Hindlimb muscle (tissue), 1 donor: Measurements from ENCODE around the gene DCDC1. TPM values are rescaled to one million over a fixed set of nuclear protein-coding genes. Genes with fewer than 3 reads are reported as not detected.

ENCODE experiments used
- DNase-seq: peaks from one replicate; pipeline ENCODE4 v3.0.0-alpha.2; 2013
- polyA plus RNA-seq: library from polyadenylated mRNA; unstranded; fragments of 120-200 nt; gene quantifications from one replicate; pipeline ENCODE4 v1.2.1, GENCODE V29; 2013; ENCODE audit not compliant: insufficient read length

Gene DCDC1
- polyA plus RNA-seq, 1 donor = 0.08 TPM

DNA sequence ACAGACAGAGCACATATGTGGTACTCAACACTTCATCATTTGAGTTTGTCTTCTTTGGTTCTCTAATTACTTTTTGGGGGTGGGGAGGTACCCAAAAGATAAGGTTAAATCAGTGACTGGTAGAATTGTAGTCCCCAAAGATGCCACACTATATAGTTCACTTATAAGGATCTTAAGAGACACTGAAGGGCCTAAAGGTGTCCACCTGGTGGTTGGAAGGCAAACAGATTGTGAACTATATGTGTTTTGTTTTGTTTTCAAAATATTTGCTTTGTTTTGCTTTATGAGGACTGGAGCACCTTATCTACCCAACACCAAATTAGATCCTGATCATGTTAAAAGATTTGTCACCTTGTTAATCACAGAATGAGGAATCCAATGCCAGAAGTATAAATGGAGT is 136.1 kb downstream of the DCDC1 start:
- no peak for DNase-seq

DNA sequence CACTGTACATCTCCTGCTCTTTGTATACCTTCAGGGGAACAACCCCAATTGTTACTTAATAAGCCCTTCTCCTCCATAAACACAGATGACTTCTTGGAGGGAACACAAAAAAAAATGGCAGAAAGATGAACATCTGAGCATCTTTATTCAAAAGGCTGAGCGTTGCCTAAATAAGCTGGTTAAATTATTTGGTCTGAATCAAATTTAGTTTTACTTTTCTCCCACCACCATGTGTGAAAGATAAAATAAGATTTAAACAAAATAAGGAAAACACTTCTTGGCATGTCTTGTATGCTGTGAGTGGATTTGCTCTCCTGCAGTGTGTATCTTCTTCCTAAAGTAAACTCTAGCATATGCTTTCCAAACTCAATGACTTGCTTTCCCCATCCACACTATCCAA is 137.9 kb downstream of the DCDC1 start:
- no peak for DNase-seq

DNA sequence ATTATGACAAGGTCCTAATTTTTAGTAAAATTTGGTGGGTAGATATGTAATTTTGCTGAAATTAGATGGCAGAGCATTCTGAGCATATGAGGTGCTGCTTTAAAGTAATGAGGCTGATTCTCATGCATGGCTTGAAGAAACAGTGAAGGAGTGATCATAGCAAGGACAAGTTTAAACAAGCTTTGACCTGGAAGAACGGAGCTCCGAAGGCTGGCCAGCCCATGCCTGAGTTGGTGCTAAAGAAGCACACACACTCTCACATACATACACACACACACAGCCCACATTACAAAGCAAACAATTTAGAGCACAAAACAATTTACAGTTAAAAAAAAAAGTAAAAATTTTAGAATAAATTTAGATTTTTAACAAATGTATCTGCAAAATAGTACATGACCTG is 150.7 kb downstream of the DCDC1 start:
- no peak for DNase-seq

- no peak for DNase-seq
Observed at GRCh38 chr11:31214372-31214771, 155.2 kb downstream of the DCDC1 start.

GRCh38 chr11:31199378-31199777 is 170.2 kb downstream of the DCDC1 start:
- DNase-seq = no peak

- DNase-seq = no peak
Observed at GRCh38 chr11:31173926-31174680, 195.4 kb downstream of the DCDC1 start.

GRCh38 chr11:31160504-31161422 is 208.8 kb downstream of the DCDC1 start:
- DNase-seq = no peak

GRCh38 chr11:31150841-31151240 is 218.7 kb downstream of the DCDC1 start:
- no peak for DNase-seq

GRCh38 chr11:31150011-31150410 is 219.5 kb downstream of the DCDC1 start:
- no peak for DNase-seq

GRCh38 chr11:31141789-31142188 is 227.8 kb downstream of the DCDC1 start:
- no peak for DNase-seq

DNA sequence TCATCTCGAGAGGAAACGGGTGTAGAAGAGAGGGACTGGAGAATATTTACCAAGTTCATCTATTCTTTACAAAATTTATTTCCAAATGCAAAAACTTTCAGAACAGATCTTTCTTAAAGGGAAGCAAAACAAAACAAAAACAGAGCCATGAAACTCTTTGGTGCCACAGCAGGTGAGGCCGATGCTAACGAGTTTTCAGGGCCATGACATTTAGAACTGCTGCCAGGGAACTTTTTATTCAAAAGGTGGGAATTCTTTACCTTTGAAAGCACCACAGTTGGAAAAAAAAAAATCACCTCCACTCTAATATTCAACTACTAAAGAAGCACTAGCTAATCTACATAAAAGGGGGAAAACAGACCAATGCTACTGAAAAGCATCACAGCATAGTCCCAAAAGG is 230.1 kb downstream of the DCDC1 start:
- no peak for DNase-seq

DNA sequence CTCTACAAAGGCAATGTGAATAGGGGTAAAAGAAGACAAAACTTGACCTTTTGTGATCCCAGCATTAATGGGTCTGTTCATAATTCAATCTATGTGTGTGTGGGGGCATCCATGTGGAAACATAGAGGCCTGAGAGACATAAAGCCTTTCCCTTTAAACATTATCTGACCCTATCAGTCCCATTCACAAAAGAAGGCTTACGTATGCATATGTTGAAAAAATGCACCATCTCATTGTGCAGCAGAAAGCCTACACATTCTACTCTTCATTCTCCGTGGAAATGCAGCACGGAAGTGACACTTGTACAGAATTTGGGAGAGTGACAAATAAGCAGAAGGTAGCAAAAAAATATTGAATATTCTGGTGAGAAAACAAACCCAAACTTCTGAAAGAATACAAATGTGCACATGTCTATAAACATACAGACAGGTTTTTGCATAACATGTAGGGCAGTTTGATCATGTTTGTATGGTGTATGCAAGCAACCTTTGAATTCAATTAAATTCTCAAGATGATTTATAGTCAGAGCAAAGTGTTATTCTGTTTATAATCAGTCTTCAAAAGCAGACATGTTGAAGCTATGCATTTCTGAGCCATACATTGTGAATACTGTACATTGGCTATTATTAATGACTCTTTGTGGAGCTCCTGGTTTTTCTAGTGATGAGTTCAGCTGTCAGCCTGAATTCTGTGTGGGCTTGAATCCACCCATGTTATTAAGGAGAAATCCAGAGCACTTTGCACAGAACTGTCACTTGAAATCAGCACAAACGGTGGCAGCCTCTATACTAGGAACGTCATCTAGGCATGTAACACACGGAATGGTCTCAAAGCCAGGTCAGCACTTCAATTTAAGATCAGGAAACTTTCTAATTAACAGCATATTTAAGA is 236.8 kb downstream of the DCDC1 start:
- no peak for DNase-seq

GRCh38 chr11:31131760-31132159 is 237.8 kb downstream of the DCDC1 start:
- no peak for DNase-seq

- DNase-seq = no peak
Observed at GRCh38 chr11:31127290-31127689, 242.2 kb downstream of the DCDC1 start.

DNA sequence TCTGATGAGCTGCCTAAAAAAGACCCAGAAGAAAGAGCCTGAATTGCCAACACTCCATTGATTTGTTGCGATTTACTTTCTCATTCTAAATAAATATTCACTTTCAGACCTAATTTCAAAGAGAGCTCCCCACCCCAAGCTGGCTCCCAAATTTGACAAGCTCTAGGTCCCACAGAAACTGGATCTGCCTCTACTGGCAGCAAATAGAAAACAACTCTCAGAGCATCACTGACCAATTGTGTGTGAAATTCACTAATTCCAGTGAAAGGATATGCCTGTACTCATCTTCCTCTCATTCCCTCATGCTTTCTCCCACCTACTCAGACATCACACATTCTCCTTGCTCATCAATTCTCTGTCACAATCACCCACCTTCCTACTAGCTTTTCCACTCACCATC is 249.1 kb downstream of the DCDC1 start:
- no peak for DNase-seq

GRCh38 chr11:31118566-31118965 is 251.0 kb downstream of the DCDC1 start:
- DNase-seq = no peak

DNA sequence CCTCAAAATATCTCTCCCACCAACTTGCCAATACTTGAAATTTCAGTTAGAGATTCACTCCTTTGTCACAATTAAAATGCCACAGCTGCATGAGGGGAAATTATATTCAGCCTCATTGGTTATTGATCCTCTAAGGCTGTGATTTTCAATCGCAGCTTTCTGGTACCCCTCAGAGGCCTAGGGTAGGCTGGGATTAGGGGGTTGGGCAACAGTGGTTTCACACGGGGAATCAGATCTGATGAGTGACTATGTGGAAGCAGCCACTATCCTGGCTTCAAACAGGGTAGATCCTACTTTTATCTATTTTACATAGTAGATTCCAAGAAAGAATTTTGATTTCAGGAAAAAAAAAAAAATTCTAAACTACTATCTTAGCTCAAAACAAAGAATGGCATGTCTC is 252.5 kb downstream of the DCDC1 start:
- no peak for DNase-seq

- DNase-seq = no peak
Observed at GRCh38 chr11:31114442-31114841, 255.1 kb downstream of the DCDC1 start.

GRCh38 chr11:31110830-31111229 is 258.7 kb downstream of the DCDC1 start:
- no peak for DNase-seq

DNA sequence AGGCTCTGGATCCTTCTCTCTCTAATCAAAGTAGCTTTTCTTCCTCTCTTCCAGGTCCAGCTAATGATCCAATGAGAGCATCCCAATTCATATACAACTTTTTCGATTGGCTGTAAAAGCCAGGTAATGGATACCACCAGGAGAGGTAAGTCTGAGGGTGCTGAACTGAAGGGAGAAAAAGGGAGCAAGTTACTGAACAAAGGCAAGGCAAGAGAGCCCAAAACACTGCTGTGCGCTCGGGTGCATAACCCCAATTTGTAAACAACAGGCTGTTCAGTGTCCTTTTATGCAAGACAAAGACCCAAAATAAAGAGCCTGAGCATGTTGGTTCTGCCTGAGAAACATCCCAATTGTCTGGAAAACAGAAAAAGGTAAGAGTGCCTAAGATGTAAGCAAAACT is 260.1 kb downstream of the DCDC1 start:
- no peak for DNase-seq

DNA sequence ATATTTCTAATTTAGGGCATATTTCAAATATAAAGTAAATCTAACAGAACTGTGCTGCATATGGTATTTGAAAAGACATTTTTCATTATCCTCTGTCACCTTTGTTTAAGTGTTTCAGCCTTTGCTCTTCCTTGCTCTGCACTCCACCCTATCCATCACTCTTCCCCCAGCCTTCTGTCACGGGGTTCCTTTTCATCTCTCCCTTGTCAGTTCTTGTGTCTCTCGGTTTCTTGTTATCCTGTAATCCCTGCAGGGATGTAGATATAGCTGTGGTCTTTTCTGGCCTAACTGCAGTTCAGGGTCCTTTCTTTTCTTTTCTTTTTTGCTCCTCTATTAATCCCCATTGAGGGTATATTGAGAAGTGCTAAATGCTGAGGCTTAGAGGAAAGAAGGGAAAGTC is 261.9 kb downstream of the DCDC1 start:
- no peak for DNase-seq

DNA sequence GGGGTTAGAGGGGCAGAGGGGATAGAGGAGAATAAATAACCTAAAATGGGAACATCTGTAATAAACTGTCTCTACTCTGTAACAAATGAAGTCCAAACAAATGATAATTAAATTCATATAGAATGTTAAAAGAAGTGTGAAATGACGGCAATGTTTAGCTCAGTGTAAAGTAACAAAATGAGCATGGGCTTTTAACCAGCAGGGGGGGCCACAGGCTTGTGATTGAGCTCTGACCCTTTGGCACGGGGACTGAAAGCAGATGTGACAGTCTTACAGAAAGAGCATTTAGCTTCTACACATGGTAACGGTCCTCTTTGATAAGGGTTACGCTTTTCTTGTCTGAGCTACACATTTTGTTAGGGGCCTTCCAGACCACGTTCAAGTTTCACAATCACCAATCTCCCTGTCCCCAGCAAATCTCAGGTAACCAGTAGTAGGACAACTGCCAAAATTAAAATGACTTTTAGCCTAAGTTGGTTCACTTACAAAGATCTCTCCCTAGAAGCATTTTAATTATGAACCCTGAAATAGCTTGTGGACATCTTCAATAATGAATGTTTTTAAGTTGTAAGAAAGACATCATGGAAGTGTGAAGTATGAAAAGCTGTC is 262.5 kb downstream of the DCDC1 start:
- peak; percentile 11 for DNase-seq
